SKM-1 treated with dmso at 0.1 percent for 144 hours (cell line): ENCODE measurements around the gene ARHGAP30.
"Not testable (repeated sequence)": the region's sequence is repeated elsewhere in the genome, so short reads cannot be mapped to it uniquely, and the experiment has no call there.

Experiments
- DNase-seq: peaks from one replicate; lab custom pipeline; 2025; ENCODE audit not compliant: unreplicated experiment; lab: John Stamatoyannopoulos, UW

ARHGAP30 gene, protein sequence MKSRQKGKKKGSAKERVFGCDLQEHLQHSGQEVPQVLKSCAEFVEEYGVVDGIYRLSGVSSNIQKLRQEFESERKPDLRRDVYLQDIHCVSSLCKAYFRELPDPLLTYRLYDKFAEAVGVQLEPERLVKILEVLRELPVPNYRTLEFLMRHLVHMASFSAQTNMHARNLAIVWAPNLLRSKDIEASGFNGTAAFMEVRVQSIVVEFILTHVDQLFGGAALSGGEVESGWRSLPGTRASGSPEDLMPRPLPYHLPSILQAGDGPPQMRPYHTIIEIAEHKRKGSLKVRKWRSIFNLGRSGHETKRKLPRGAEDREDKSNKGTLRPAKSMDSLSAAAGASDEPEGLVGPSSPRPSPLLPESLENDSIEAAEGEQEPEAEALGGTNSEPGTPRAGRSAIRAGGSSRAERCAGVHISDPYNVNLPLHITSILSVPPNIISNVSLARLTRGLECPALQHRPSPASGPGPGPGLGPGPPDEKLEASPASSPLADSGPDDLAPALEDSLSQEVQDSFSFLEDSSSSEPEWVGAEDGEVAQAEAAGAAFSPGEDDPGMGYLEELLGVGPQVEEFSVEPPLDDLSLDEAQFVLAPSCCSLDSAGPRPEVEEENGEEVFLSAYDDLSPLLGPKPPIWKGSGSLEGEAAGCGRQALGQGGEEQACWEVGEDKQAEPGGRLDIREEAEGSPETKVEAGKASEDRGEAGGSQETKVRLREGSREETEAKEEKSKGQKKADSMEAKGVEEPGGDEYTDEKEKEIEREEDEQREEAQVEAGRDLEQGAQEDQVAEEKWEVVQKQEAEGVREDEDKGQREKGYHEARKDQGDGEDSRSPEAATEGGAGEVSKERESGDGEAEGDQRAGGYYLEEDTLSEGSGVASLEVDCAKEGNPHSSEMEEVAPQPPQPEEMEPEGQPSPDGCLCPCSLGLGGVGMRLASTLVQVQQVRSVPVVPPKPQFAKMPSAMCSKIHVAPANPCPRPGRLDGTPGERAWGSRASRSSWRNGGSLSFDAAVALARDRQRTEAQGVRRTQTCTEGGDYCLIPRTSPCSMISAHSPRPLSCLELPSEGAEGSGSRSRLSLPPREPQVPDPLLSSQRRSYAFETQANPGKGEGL

DNA sequence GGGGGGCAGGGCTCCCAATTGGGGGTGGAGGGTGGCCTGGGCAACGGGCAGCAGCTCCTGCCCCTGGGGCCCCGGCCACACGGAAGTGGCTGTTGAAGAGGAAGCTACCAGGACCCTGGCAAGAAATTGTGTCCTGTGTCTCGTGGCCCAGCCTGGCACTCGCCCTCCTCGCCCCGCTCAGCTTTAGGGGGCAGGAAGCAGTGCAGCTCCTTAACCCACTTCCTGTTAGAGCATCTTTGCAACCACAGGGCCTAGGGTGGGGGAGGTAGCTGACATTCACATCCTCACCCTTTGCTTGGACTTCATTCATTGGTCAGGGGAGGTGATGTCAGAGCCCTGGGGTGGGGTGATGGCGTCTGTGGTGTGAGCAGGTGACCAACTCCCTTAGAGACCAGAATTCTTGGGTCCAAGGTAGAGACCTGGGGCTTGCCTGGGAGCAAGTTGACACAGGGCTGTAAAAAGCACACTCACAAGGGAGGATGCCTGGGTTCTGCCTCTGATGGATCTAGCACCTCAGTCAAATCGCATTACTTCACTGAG is at the start of gene ARHGAP30:
TSS of gene ARHGAP30 (minus strand) at position 161 of the 540 bp plus-strand sequence. CDS start 267 bp downstream, outside the sequence.
- DNase-seq, result peak; percentile 98

DNA sequence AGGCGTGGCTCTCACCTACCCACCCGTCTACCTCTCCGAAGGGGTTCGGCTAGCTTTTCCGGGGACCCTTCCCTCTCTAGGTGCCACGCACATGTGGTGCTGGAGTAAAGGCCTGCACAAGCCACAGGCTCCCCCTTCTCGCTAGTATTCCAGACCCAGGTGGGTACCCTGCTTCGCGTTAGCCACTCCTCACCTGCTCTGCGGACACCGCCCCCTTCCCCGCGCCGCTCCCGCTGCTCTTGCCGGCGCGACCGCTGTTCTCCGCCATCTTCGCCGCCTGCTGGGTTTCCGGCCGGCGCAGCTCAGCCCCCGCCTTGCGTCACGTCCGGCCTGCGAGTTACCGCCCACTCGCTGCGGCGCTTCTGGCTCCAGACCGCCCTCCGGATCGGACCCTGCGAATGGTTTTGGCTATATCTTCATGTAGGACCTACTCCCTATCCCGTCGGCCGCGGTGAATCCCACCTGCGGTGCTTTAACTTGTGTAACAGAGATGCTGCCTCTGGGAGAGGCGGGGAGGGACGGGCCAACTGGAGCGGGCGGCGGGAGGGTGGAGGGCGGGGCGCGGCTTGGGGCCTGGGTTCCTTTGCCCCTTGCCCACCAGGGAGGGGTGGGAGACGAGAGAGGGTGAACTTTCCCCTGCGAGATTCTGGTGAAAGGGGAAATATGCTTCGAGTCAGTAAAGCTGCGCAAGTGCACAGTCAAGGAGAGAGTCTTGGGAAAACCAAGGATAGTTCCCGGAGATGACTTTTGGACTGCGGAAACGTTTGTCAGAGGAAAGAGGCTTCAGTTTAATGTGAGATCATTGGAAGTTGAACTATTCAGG is 48.3 kb upstream of the ARHGAP30 start, which contains the start of the genes NIT1 and PFDN2:
TSS of gene NIT1 (plus strand) at position 347 of the 823 bp plus-strand sequence. CDS start at position 419, 72 bp downstream.
TSS of gene PFDN2 (minus strand) at position 279 of the 823 bp plus-strand sequence. CDS start at position 268, 11 bp downstream.
- peak; percentile 84 for DNase-seq

DNA sequence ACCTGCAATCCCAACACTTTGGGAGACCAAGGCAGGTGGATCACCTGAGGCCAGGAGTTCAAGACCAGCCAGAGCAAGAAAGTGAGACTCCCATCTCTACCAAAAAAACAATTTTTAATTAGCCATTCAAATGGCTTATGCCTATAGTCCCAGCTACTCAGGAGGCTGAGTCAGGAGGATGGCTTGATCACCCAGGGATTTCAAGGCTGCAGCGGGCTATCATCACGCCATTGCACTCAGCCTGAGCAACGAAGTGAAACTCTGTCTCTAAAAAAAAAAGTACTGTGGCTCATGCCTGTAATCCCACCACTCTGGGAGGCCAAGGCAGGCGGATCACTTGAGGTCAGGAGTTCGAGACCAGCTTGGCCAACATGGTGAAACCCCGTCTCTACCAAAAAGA is 46.3 kb upstream of the ARHGAP30 start:
- DNase-seq, result not testable (repeated sequence)

DNA sequence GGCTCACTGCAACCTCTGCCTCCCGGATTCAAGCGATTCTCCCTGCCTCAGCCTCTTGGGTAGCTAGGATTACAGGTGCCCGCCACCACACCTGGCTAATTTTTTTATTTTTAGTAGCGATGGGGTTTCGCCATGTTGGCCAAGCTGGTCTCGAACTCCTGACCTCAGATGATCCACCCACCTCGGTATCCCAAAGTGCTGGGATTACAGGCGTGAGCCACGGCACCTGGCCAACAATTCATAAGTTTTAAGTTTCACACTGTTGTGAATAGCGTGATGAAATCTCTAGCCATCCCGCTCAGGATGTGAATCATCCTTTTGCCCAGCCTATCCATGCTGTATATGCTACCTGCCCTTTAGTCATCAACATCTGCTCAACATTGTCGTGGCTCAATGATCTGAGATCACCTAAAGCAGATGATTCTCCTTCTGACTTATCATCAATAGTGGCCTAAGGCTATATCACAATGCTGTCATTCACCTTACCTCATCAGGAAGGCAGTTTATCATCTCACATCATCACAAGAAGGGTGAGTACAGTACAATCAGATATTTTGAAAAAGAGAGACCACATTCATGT is 45.5 kb upstream of the ARHGAP30 start:
- DNase-seq, result no peak

DNA sequence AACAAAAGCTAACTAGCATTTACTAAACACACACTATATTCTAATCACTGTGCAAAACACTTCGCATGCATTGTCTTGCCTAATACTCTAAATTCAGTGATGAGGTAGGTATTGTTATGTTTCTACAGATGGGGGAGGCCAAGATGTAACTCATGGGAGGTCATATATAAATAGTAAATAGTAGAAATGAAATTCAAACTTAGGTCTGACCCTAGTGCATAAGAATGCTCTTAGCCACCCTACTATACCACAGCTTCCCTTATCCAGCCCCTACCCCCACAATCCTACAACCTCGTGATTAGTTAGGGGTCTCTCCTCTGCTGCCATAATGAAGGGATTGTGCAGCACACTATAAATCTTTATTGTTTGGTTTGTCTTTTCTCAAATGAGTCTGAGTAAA is 44.9 kb upstream of the ARHGAP30 start:
- no peak for DNase-seq

DNA sequence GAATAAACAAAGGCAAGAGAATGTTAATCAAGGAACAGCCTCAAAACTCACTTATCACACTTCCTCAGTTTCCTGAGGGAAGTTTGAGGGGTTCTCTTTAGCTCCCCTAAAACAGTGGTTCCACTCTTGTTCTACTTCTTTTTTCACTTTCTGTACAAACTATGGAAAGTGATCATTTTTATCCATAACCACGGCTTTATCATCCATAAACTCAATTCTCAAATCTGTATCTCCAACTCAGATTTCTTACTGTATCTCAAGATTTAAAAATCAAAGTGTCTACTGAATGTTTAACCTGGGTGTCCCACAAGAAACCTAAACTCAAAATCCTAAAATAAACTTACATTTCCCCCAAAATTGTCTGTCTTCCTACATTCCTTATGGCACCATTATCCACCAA is 44.2 kb upstream of the ARHGAP30 start:
- no peak for DNase-seq

DNA sequence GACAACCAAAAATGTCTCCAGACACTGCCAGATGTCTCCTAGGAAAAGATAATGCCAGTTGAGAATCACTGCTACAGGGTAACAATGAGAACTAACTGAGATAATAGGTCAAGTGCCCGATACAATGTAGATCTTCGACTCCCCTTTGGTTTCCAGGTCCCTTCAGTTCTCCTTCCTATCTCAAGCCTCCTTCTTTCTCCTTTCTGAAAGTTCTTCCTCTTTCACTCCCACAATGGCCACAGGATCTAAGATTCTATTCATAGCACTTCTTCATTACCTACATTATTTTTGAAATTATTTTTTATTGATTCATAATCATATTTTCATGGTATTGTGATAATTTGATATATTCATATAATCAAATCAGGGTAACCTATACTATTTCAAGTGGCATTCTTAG is 41.8 kb upstream of the ARHGAP30 start:
- DNase-seq, result peak; percentile 63

DNA sequence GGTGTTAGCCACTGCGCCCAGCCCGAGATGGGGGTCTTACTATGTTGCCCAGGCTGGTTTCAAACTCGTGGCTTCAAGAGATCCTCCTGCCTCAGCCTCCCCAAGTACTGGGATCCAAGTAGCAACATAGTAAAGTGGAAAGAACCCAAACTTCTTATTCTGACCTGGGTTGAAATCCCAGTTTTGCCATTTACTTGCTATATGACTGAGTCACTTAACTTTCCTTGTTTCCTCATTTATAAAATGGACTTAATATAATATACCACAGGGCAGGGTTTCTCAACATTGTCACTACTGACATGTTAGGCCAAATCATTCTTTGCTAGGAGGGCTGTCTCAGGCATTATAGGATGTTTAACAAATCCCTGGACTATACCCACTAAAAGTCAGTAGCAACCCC is 41.4 kb upstream of the ARHGAP30 start:
- no peak for DNase-seq

DNA sequence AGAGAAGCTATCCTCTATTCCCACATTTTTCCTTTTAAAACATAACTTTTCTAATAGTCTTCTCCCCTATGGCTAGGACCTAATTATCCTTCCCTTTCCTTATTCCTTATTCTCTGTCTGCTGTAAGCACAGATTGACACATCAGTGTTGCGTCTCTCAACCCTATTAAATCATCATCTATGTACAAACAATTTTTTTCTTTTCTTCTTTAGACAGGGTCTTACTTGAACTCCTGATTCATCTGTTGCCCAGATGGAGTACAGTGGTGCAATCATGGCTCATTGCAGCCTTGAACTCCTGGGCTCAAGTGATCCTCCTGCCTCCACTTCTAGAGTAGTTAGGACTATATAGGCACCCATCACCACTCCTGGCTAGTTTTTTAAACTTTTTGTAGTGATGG is 36.7 kb upstream of the ARHGAP30 start:
- no peak for DNase-seq

DNA sequence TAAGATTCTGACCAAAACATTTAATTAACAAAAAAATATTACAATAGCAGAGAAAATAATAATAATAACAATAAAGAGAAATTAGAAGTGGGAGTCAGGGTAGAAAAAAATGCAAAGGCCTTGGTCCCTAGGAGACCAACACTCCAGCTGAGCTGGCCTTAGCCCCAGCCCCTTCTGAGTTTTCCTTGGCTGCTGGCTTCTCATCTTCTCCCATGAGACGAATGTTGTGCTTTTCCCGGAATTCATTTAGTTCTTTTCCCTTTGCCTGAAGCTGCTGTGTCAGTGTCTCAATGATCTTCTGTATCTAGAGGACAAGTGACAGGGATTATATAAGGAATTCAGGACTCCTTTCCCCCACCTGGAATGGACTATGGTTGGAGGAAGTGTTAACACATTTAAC is 30.9 kb upstream of the ARHGAP30 start:
- DNase-seq, result no peak

DNA sequence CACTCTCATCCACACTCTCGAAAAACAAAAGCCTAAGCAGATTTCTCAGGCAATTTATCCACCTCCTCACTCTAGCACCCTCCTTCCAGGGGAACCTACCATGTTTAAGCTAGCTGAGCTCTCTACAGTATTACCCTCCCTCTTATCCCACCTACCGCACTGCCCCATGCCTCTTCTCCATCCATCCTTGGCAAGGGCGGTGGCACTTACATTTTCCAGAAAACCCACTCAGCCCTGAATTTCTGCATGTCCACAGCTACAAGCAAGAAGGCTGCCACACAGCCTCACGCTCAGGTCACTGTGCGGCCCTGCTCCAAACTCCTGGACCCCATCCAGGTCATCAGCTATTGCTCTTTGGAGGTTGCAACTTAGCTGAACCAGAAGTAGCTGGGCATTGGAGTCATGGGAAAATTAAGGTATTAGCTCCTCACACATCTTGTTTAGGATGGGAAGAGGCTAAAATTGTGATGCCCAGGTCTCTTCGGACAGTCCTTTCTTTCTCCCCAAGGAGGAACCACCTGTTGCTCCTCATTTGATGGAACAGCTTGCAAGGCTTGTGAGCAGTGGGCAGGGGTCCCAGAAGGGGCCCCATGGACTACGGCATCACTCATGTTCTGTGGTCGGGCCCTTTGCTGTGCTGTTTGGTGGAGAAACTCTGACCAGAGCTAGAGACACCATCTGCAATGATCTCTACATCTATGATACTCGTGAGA is 29.6 kb upstream of the ARHGAP30 start:
- no peak for DNase-seq

DNA sequence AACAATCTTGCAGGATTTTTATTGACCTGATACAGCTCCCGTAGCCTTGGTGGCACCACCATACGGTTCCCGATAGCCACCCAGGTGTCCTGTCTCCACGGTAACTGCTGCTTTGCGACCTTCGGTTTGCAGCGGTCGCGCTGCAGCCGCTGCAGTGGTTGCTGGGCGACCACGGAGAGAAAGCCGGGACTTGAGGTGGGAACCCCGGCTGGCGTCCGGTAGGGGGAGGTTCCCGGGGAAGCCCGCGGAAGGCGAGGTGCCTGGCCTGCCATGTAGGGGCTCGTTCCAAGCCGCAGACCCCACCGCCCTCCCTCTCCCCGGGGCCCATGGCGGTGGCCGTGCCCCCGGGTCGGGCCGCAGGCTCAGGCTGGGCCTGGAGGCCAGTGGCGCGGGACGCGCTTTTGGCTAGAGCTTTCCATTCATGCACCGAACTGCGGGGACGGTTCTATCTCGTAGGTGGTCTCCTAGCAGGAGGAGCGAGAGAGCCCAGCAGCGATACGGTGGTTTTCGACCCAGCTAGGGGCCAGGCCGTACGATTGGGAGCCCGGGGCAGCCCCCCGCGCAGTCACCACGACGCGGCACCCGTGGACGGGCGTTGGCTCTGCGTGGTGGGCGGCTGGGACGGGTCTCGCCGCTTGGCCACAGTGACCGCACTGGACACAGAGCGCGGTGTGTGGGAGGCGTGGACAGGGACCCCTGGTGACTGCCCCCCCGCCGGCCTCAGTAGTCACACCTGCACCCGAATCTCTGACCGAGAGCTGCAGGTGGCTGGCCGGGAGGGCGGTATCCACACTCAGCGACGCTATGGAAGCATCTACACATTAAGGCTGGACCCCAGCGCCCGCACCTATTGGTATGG is 28.7 kb upstream of the ARHGAP30 start, which contains the start of gene KLHDC9:
TSS of gene KLHDC9 (plus strand) at position 152 of the 859 bp plus-strand sequence. CDS start at position 327, 175 bp downstream.
- DNase-seq, result no peak

DNA sequence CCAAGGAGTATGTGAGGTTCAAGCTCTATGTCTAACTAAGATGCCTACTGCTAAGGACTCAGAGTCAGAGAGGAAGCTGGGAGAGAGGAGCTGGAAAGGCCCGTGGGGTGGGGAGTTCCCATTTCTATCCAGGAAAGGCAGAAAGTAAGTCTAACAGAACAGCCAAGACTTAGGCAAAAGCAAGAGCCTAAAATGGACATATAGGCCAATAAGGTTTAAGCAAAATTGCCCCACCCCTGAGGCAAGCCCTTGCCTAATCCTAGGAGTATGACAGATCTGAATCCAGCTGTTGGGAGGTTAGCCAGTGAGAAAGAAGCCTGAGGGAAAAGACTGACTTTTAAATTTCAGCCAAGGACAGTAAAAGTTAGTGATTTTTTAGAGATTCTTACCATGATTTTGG is 26.8 kb upstream of the ARHGAP30 start:
- no peak for DNase-seq

DNA sequence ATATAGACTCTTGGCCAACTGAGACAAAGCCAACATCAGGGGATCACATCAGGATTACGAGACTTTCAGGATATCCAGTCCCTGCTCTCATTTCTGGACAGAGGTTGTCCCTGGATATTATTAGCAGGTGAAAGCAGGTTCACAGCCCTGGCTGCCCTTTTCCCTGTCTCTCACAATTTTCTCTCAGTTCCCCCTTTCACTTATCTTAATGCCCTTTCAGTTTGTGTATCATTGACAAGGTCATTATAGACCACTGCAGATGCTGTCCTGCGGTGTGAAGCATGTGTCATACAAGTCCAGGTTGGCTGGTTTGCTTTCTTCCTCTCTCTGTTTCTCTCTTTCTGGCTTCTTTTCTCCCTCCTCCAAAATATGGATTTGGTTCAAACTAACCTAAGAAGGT is 26.3 kb upstream of the ARHGAP30 start:
- no peak for DNase-seq

DNA sequence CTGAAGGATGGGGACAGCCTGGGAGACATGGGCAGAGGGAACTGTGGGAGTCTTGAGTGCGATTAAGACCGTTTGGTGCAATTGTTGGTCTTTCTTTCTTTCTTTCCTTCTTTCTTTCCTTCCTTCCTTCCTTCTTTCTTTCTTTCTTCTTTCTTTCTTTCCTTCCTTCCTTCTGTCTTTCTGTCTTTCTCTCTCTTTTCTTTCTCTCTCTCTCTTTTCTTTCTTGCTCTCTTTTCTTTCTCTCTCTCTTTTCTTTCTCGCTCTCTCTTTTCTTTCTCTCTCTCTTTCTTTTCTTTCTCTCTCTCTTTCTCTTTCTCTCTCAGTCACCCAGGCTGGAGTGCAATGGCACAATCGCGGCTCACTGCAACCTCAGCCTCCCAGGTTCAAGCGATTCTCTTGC is 25.5 kb upstream of the ARHGAP30 start:
- DNase-seq, result no peak

DNA sequence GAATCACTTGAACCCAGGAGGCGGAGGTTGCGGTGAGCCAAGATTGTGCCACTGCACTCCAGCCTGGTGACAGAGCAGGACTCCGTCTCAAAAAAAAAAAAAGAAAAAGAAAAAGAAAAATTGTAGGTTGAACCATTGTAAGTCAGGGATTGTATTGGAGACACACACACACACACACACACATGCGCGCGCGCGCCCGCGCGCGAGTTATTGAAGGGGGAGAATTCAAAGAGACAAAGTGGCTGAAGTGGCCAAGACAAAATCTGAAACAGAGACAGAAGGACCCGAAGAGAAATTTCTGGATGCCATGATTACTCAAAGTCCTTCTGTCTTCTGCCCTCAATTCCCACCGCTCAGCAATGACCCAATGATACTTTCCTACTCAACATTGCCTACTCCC is 24.8 kb upstream of the ARHGAP30 start:
- no peak for DNase-seq

DNA sequence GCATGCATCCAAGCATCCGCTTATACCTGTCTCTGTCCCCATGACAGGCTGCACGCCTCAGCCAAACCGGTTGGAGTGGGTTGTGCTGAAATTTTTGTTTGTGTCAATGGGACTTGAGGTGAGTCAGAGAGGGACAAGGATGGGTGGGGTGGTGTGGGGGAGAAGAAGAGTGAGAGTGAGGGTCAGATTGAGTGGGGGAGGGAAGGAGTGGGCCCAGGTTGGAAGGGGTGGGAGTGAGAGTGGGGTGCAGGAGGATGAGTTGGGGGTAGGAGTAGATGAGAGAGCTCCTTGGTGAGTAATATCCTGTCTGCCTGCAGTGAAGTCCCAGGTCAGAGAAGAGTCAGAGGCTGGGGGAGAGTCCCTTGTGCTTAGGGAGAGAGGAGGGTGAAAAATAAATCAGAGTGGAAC is 22.9 kb upstream of the ARHGAP30 start:
- DNase-seq, result no peak
